GM12878 (cell line): Measurements from ENCODE around the gene EYA2. TPM values are rescaled to one million over a fixed set of nuclear protein-coding genes. Genes with fewer than 3 reads are reported as not detected.
A peak's percentile ranks its signal among the peaks of the same experiment; 100 is the strongest.

Source experiments
- ATAC-seq: fragments of 200-7000 bp; cut with Tn5 transposase; 3 replicates; pipeline ENCODE4 v1.9.1; 2020; ENCODE audit warnings: mild to moderate bottlenecking, moderate library complexity
- BruUV-seq: library from RNA; stranded (reverse); fragments of 400-500 nt; replicated peaks from 2 replicates; lab custom pipeline; 2021; lab: Mats Ljungman, UMichigan
- CTCF ChIA-PET: fragments of 300-600 bp; sonication (Branson Sonifier 250); formaldehyde crosslinking; extraction: SDS; loops from one replicate; lab custom pipeline; 2021; ENCODE audit warnings: inconsistent platforms; lab: Yijun Ruan, JAX
- POLR2A ChIA-PET: fragments of 350-600 bp; formaldehyde crosslinking; extraction: SDS; loops from one replicate; lab custom pipeline; 2021; ENCODE audit warnings: inconsistent platforms; lab: Charles Lee
- RAD21 ChIA-PET: fragments of 300-600 bp; sonication (Branson Sonifier 250); formaldehyde crosslinking; loops from one replicate; lab custom pipeline; 2023; ENCODE audit warnings: antibody characterized with exemption; ENCODE audit not compliant: unreplicated experiment; lab: Charles Lee
- SMC1A ChIA-PET: fragments of 300-600 bp; sonication (Branson Sonifier 250); formaldehyde crosslinking; loops from one replicate; lab custom pipeline; 2023; ENCODE audit not compliant: unreplicated experiment, uncharacterized antibody; lab: Charles Lee
- DNase-seq: peaks from one replicate; pipeline ENCODE4 v3.0.0-alpha.2; 2011; ENCODE audit warnings: low read depth, low spot score
- FAIRE-seq: peaks from 3 replicates; lab custom pipeline; 2011; peaks lifted over from hg19 to GRCh38; lab: Jason Lieb, UNC
- H2AFZ ChIP-seq: 2 replicates; pipeline ENCODE4 v1.6.0; 2011; ENCODE audit warnings: low read depth, low read length, control low read depth; ENCODE audit not compliant: control insufficient read depth
- H3K27ac ChIP-seq: 2 replicates; pipeline ENCODE4 v1.5.1; 2011; ENCODE audit warnings: control low read depth; ENCODE audit not compliant: control insufficient read depth, insufficient read depth
- H3K27me3 ChIP-seq, 2 experiments: replicated peaks in 1 of 2; 2 replicates each; pipeline versions ENCODE4 v1.6.0 to v1.6.1; 2011; ENCODE audit warnings: low read length in 1 of 2; ENCODE audit not compliant: control insufficient read depth in 2 of 2, insufficient read depth in 2 of 2
- H3K36me3 ChIP-seq, 2 experiments: 2 replicates each; pipeline ENCODE4 v1.5.1; 2011; ENCODE audit warnings: low read length in 1 of 2; ENCODE audit not compliant: control insufficient read depth in 2 of 2, insufficient read depth in 2 of 2
- H3K4me1 ChIP-seq: 2 replicates; pipeline ENCODE4 v1.6.1; 2011; ENCODE audit warnings: mild to moderate bottlenecking, low read length, moderate library complexity, mixed read lengths; ENCODE audit not compliant: control insufficient read depth, insufficient read depth
- H3K4me2 ChIP-seq: 2 replicates; pipeline ENCODE4 v1.6.0; 2011; ENCODE audit warnings: control low read depth; ENCODE audit not compliant: control insufficient read depth, insufficient read depth
- H3K4me3 ChIP-seq: fragments of 200-600 bp; sonication (generic); 2 replicates; pipeline ENCODE4 v1.5.1; 2016
- H3K79me2 ChIP-seq: 2 replicates; pipeline ENCODE4 v1.6.0; 2011; ENCODE audit warnings: low read length; ENCODE audit not compliant: control insufficient read depth, insufficient read depth
- H3K9ac ChIP-seq: 2 replicates; pipeline ENCODE4 v1.8.0; 2011; ENCODE audit warnings: low read length, control low read depth, mixed read lengths; ENCODE audit not compliant: control insufficient read depth, insufficient read depth
- H3K9me3 ChIP-seq: replicated peaks from 3 replicates; pipeline ENCODE4 v1.5.1; 2011; ENCODE audit warnings: mild to moderate bottlenecking, low read length; ENCODE audit not compliant: control insufficient read depth, insufficient read depth
- H4K20me1 ChIP-seq: 2 replicates; pipeline ENCODE4 v1.6.0; 2011; ENCODE audit not compliant: control insufficient read depth, insufficient read depth
- FOXK2 ChIP-seq: fragments of 450-650 bp; IDR thresholded peaks from 2 replicates; pipeline ENCODE4 v1.6.1; 2017; ENCODE audit warnings: mild to moderate bottlenecking, moderate library complexity
- NKRF ChIP-seq: fragments of 450-650 bp; conservative IDR thresholded peaks from 2 replicates; pipeline ENCODE4 v1.6.1; 2017; ENCODE audit warnings: mild to moderate bottlenecking, moderate library complexity
- PKNOX1 ChIP-seq: fragments of 450-650 bp; IDR thresholded peaks from 2 replicates; pipeline ENCODE4 v1.6.1; 2016; ENCODE audit warnings: mild to moderate bottlenecking
- POLR2AphosphoS2 ChIP-seq: IDR thresholded peaks from 2 replicates; pipeline ENCODE4 v1.6.1; 2011; ENCODE audit warnings: low read depth, mild to moderate bottlenecking, low read length, improper control_type of control experiment, moderate library complexity
- SKIL ChIP-seq: fragments of 450-650 bp; IDR thresholded peaks from 2 replicates; pipeline ENCODE4 v1.6.1; 2017; ENCODE audit warnings: mild to moderate bottlenecking, low read depth, inconsistent platforms; ENCODE audit not compliant: poor library complexity, severe bottlenecking
- SUZ12 ChIP-seq: fragments of 200-600 bp; sonication (generic); IDR thresholded peaks from one replicate; pipeline ENCODE4 v1.6.1; 2018; ENCODE audit warnings: antibody characterized with exemption, mild to moderate bottlenecking; ENCODE audit not compliant: unreplicated experiment
- USF1 ChIP-seq: IDR thresholded peaks from 2 replicates; pipeline ENCODE4 v1.6.1; 2011; ENCODE audit warnings: borderline replicate concordance, low read depth, mild to moderate bottlenecking, moderate library complexity, mixed read lengths, low read length; ENCODE audit not compliant: insufficient read depth; ENCODE audit errors: extremely low read length
- YY1 ChIP-seq: IDR thresholded peaks from 2 replicates; pipeline ENCODE4 v1.6.1; 2011; ENCODE audit warnings: low read depth, mild to moderate bottlenecking, low read length
- WGBS: methylation state at CpG from one replicate; pipeline ENCODE4 v1.1.6; 2016; ENCODE audit warnings: low lambda C conversion rate; ENCODE audit not compliant: insufficient replicate concordance, insufficient coverage; ENCODE audit errors: missing lambda C conversion rate; 5-methylcytosine and 5-hydroxymethylcytosine counted together
- in situ Hi-C: fragments of 300-500 bp; cut with MboI; formaldehyde crosslinking; loops from 9 replicates; pipeline ENCODE4 v1.14.3; 2018; ENCODE audit warnings: mixed read lengths
- intact Hi-C: fragments of 100-400 bp; cut with micrococcal nuclease; formaldehyde crosslinking; loops from one replicate; pipeline ENCODE4 v1.14.2; 2022; ENCODE audit not compliant: unreplicated experiment
- polyA plus RNA-seq, 11 experiments: library from polyadenylated mRNA; depleted of rRNA in 4 of 11; unstranded in 6 of 11; stranded (reverse) in 5 of 11; fragments of >200 nt; fragmentation: Nextera tagmentation in 4 of 11; fragmentation: Illumina TruSeq in 1 of 11; extraction: Ambion mirVana in 4 of 11; extraction: Trizol in 1 of 11; gene quantifications; 1 replicate in 1 of 11; 2 replicates in 10 of 11; pipeline versions ENCODE4 v1.2.1 to v1.2.3, GENCODE V29; 2011 to 2016; ENCODE audit warnings: inconsistent platforms in 2 of 11, missing spikeins in 2 of 11, low read depth in 1 of 11
- total RNA-seq, 4 experiments: library from RNA; depleted of rRNA in 3 of 4; stranded (reverse); fragments of >200 nt in 3 of 4; fragmentation: Illumina TruSeq in 1 of 4; extraction: Trizol in 1 of 4; gene quantifications; 2 replicates each; pipeline versions ENCODE4 v1.2.1 to v1.2.3, GENCODE V29; 2013 to 2021

The EYA2 gene
- total and polyA plus RNA-seq, 10 of the 15 experiments (the other 5 are each of a cell fraction or from before 2014, with no cell fraction given), result 0.20 TPM; not detected in 9

GRCh38 chr20:47004179-47004578 is 109.5 kb downstream of the EYA2 start:
- in situ Hi-C loops, result no loop called here
- Histone ChIP-seq H3K4me2 (no peak overlapping the region), H3K4me1 (no peaks in the 10 kb centered on the region), H4K20me1 (no peaks in the 10 kb centered on the region), H3K36me3 (no peaks in the 10 kb centered on the region), H3K9ac (no peak overlapping the region), H3K4me3 (no peak overlapping the region), H3K27ac (no peak overlapping the region), H3K27me3 (no peaks in the 10 kb centered on the region), H3K9me3 (no peaks in the 10 kb centered on the region; the same call in 2 of the 3 replicates), H2AFZ (no peak overlapping the region), H3K79me2 (no peaks in the 10 kb centered on the region)
- TF ChIP-seq SKIL, result no peak
- TF ChIP-seq USF1, result no peak
- TF ChIP-seq SUZ12, result no peak
- TF ChIP-seq PKNOX1, result peak; percentile 52; the same call in 1 of the 2 replicates
- TF ChIP-seq NKRF, result no peak
- TF ChIP-seq FOXK2, result no peak
- no peak for TF ChIP-seq POLR2AphosphoS2
- TF ChIP-seq YY1, result no peak
- POLR2A ChIA-PET, result no interaction called here
- BruUV-seq, result no TSS peak
- RAD21 ChIA-PET, result no interaction called here
- 40% methylated on average over 4 of the region's 4 CpGs for WGBS
- FAIRE-seq (no peak), ATAC-seq (no peak), DNase-seq (no peak)
- intact Hi-C loops, result no loop called here
- CTCF ChIA-PET, result interaction anchor here (0.6 kb wide), 1 partner anchor 247 kb away, joined by 3 read pairs; no protein-coding TSS in a partner anchor
- SMC1A ChIA-PET, result interaction anchor here (1.6 kb wide), 1 partner anchor 429 kb away, joined by 3 read pairs; no protein-coding TSS in a partner anchor
